Endothelial cell of umbilical vein (primary cell): ENCODE measurements around the gene TLX1.

ENCODE experiments used
- EZH2 ChIP-seq: IDR thresholded peaks from 2 replicates; pipeline ENCODE4 v1.6.1; 2012; ENCODE audit warnings: borderline replicate concordance, low read depth, mild to moderate bottlenecking, moderate library complexity, low read length, inconsistent platforms; ENCODE audit not compliant: severe bottlenecking
- JUN ChIP-seq: IDR thresholded peaks from 2 replicates; pipeline ENCODE4 v1.6.1; 2011; ENCODE audit warnings: borderline replicate concordance, low read depth; ENCODE audit not compliant: insufficient read length, insufficient read depth
- POLR2A ChIP-seq: IDR thresholded peaks from 2 replicates; pipeline ENCODE4 v1.6.1; 2012; ENCODE audit warnings: low read depth, mild to moderate bottlenecking, control low read depth, low read length
- POLR2AphosphoS5 ChIP-seq: IDR thresholded peaks from 2 replicates; pipeline ENCODE4 v1.6.1; 2012; ENCODE audit warnings: low read depth, mild to moderate bottlenecking, control low read depth, low read length, moderate library complexity; ENCODE audit not compliant: insufficient read depth
- TF ChIP-seq, protein P1 (sequence below), 2 donors: IDR thresholded peaks; 1 replicate in 1 of 2; 2 replicates in 1 of 2; pipeline ENCODE4 v1.5.1; 2011; ENCODE audit warnings: low read length in 2 of 2, mild to moderate bottlenecking in 2 of 2, moderate library complexity in 2 of 2, control low read depth in 1 of 2, inconsistent platforms in 1 of 2, low read depth in 1 of 2; ENCODE audit not compliant: insufficient read depth in 1 of 2; ENCODE audit errors: extremely low read depth in 1 of 2
- TF ChIP-seq, protein P2 (sequence below): IDR thresholded peaks from 2 replicates; pipeline ENCODE4 v1.6.1; 2011; ENCODE audit not compliant: insufficient read depth, insufficient read length

DNA sequence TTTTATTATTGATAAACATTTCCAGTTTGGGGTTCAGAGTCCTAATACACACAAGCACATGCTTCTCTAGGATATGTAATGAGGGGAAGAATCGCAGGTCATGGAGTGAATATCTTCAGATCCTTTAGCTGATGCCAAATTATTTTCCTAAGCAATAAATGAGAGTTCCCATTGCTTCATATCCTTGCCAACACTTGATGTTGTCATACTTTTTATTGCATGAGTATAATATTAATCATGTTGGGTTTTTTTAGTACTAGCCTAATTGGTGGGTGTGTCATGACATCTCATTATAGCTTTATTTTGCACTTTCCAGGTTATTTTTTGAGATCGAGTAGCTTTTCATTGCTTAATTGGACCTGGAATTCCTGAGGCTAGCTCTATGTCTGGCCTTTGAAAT lies 35.3 kb downstream of the TLX1 start:
- TF ChIP-seq JUN (no peak), POLR2AphosphoS5 (no peak), POLR2A (no peak), EZH2 (no peak)
- TF ChIP-seq, protein P1, sequence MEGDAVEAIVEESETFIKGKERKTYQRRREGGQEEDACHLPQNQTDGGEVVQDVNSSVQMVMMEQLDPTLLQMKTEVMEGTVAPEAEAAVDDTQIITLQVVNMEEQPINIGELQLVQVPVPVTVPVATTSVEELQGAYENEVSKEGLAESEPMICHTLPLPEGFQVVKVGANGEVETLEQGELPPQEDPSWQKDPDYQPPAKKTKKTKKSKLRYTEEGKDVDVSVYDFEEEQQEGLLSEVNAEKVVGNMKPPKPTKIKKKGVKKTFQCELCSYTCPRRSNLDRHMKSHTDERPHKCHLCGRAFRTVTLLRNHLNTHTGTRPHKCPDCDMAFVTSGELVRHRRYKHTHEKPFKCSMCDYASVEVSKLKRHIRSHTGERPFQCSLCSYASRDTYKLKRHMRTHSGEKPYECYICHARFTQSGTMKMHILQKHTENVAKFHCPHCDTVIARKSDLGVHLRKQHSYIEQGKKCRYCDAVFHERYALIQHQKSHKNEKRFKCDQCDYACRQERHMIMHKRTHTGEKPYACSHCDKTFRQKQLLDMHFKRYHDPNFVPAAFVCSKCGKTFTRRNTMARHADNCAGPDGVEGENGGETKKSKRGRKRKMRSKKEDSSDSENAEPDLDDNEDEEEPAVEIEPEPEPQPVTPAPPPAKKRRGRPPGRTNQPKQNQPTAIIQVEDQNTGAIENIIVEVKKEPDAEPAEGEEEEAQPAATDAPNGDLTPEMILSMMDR (IDR thresholded peaks at IDR 0.05; ENCODE audit: extremely low read depth in 1 of 2, insufficient read depth in 1 of 2, low read depth in 1 of 2, low read length in 2 of 2) = no peak
- TF ChIP-seq, protein P2, sequence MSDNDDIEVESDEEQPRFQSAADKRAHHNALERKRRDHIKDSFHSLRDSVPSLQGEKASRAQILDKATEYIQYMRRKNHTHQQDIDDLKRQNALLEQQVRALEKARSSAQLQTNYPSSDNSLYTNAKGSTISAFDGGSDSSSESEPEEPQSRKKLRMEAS = no peak
